ENCODE data around the gene GEMIN2.
"Not testable (repeated sequence)": the region's sequence is repeated elsewhere in the genome, so short reads cannot be mapped to it uniquely, and the experiment has no call there.

The GEMIN2 gene

GRCh38 chr14:39179042-39179441, 64.9 kb downstream of the GEMIN2 start:
- DNase-seq = no peak

- no peak for DNase-seq
These were observed 66.4 kb downstream of the GEMIN2 start for GRCh38 chr14:39180553-39180952.

GRCh38 chr14:39181026-39181692, 67.0 kb downstream of the GEMIN2 start:
- DNase-seq = no peak

- no peak for DNase-seq
These were observed 67.5 kb downstream of the GEMIN2 start for GRCh38 chr14:39181693-39182047.

- DNase-seq = no peak
These were observed 68.9 kb downstream of the GEMIN2 start for GRCh38 chr14:39182770-39183684.

- DNase-seq = not testable (repeated sequence)
These were observed 69.5 kb downstream of the GEMIN2 start for GRCh38 chr14:39183685-39184003.

- DNase-seq = no peak
These were observed 70.6 kb downstream of the GEMIN2 start for GRCh38 chr14:39184628-39185255.

GRCh38 chr14:39185256-39186049, 71.3 kb downstream of the GEMIN2 start:
- DNase-seq = no peak

Measured in NCI-H226 (cell line).